ENCODE results near the gene MTHFD1L. TPM values are rescaled to one million over a fixed set of nuclear protein-coding genes. Genes with fewer than 3 reads are reported as not detected.
A peak's percentile ranks its signal among the peaks of the same experiment; 100 is the strongest.

The MTHFD1L gene
- polyA plus RNA-seq, 2 of the 4 experiments (the other 2 are of a cell fraction) = 27.2 to 63.2 TPM

- Histone ChIP-seq H3K9me3 (peaks cover 13% of the 10 kb centered on the region), H3K27ac (peak overlapping the region; percentile 75 to 77), H3K4me2 (peak overlapping the region; percentile 58), H3K4me3 (no peak overlapping the region), H3K4me1 (peaks cover 33% of the 10 kb centered on the region)
- POLR2A ChIA-PET = no interaction called here
- TF ChIP-seq NPAS2 (CRISPR knock-in tag; IDR thresholded peaks at IDR 0.05; ENCODE audit: borderline replicate concordance) (no peak), EHMT2 (IDR thresholded peaks at IDR 0.05; ENCODE audit: low read depth) (no peak), POLR2AphosphoS2 (conservative IDR thresholded peaks at IDR 0.05; ENCODE audit: low read length) (no peak), HEYL (CRISPR knock-in tag; IDR thresholded peaks at IDR 0.05) (no peak), HOXB13 (CRISPR knock-in tag; IDR thresholded peaks at IDR 0.05; ENCODE audit: low read depth) (no peak), RFX5 (IDR thresholded peaks at IDR 0.05) (no peak), RAD21 (conservative IDR thresholded peaks at IDR 0.05 in 1 of 2, IDR thresholded peaks at IDR 0.05 in 1 of 2) (no peak), SREBF2 (IDR thresholded peaks at IDR 0.05) (no peak), SMC3 (IDR thresholded peaks at IDR 0.05) (0 out of 3 replicates have a peak, but pooled peaks have one; percentile 6), GATA3 (IDR thresholded peaks at IDR 0.05; ENCODE audit: borderline replicate concordance) (peak; percentile 84), JUNB (IDR thresholded peaks at IDR 0.05) (peak; percentile 63; the same call in 1 of the 2 replicates), HDAC2 (IDR thresholded peaks at IDR 0.05) (no peak), MAZ (IDR thresholded peaks at IDR 0.05; ENCODE audit: borderline replicate concordance, low read depth, low read length) (no peak), KDM5A (IDR thresholded peaks at IDR 0.05) (no peak), MYC (IDR thresholded peaks at IDR 0.05; ENCODE audit: borderline replicate concordance, low read length) (no peak), FOSL2 (IDR thresholded peaks at IDR 0.05) (no peak), FOSL2 (CRISPR knock-in tag; IDR thresholded peaks at IDR 0.05) (peak; percentile 61), RNF2 (IDR thresholded peaks at IDR 0.05; ENCODE audit: borderline replicate concordance, low read depth) (no peak), EP300 (IDR thresholded peaks at IDR 0.05) (peak in 1 of 2 experiments; percentile 26; a peak in 1 of 5 replicates), JUN (IDR thresholded peaks at IDR 0.05) (0 out of 5 replicates have a peak, but pooled peaks of 1 of the 2 experiments have one; percentile 42), ESRRA (IDR thresholded peaks at IDR 0.05; ENCODE audit: borderline replicate concordance, low read length) (no peak), CHD2 (IDR thresholded peaks at IDR 0.05; ENCODE audit: low read length, partially characterized antibody) (no peak), NR3C1 (IDR thresholded peaks at IDR 0.05) (no peak), RCOR1 (IDR thresholded peaks at IDR 0.05; ENCODE audit: low read depth, low read length) (no peak)
- TF ChIP-seq, protein P1, sequence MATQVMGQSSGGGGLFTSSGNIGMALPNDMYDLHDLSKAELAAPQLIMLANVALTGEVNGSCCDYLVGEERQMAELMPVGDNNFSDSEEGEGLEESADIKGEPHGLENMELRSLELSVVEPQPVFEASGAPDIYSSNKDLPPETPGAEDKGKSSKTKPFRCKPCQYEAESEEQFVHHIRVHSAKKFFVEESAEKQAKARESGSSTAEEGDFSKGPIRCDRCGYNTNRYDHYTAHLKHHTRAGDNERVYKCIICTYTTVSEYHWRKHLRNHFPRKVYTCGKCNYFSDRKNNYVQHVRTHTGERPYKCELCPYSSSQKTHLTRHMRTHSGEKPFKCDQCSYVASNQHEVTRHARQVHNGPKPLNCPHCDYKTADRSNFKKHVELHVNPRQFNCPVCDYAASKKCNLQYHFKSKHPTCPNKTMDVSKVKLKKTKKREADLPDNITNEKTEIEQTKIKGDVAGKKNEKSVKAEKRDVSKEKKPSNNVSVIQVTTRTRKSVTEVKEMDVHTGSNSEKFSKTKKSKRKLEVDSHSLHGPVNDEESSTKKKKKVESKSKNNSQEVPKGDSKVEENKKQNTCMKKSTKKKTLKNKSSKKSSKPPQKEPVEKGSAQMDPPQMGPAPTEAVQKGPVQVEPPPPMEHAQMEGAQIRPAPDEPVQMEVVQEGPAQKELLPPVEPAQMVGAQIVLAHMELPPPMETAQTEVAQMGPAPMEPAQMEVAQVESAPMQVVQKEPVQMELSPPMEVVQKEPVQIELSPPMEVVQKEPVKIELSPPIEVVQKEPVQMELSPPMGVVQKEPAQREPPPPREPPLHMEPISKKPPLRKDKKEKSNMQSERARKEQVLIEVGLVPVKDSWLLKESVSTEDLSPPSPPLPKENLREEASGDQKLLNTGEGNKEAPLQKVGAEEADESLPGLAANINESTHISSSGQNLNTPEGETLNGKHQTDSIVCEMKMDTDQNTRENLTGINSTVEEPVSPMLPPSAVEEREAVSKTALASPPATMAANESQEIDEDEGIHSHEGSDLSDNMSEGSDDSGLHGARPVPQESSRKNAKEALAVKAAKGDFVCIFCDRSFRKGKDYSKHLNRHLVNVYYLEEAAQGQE (IDR thresholded peaks at IDR 0.05) = no peak
- ATAC-seq = peak in 1 of 2 experiments; percentile 78; a peak in 3 of 6 replicates
- no peak for FAIRE-seq
- DNase-seq (ENCODE audit: low read depth in 1 of 2, low spot score in 1 of 2) = peak in 1 of 2 experiments; percentile 83
- CTCF ChIA-PET = interaction anchor here (3.6 kb wide), 2 partner anchors 13 to 297 kb away, joined by 14 to 22 read pairs; no protein-coding TSS in a partner anchor
- WGBS (ENCODE audit: missing lambda C conversion rate) = 18% methylated on average over 1 of the region's 1 CpG
Measured at GRCh38 chr6:151027295-151027747, 161.8 kb downstream of the MTHFD1L start.
